Iris pigment epithelial cell (primary cell): ENCODE data around the gene FKBP6.
"Not testable (repeated sequence)": the region's sequence is repeated elsewhere in the genome, so short reads cannot be mapped to it uniquely, and the experiment has no call there.

Experiments
- DNase-seq: peaks from one replicate; pipeline ENCODE4 v3.0.0-alpha.2; 2011; ENCODE audit warnings: low read depth

Gene FKBP6, protein sequence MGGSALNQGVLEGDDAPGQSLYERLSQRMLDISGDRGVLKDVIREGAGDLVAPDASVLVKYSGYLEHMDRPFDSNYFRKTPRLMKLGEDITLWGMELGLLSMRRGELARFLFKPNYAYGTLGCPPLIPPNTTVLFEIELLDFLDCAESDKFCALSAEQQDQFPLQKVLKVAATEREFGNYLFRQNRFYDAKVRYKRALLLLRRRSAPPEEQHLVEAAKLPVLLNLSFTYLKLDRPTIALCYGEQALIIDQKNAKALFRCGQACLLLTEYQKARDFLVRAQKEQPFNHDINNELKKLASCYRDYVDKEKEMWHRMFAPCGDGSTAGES

DNA sequence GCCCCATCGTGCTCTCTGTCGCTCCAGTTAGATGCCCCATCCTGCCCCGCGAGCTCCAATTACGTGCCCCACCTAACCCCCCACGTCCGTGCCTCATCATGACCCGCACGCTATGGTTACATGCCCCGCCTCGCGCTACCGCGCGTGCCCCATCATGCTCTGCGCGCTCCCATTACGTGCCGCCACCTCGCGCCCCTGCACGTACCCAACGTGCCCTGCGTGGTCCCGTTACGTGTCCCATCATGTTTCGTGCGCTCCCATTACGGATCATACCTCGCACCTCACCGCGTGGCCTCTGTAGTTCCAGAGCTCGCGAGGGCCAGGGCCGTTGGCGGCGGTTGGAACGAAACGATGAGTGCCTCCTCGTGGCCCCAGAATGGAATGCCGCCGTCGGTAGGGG, at the start of gene FKBP6, which contains the start of gene TRIM50:
FKBP6 (plus strand) TSS at position 240 of the 400 bp plus-strand sequence. CDS start 268 bp downstream, outside the sequence.
TRIM50 (minus strand) TSS at position 161 of the 400 bp plus-strand sequence. CDS start 3,295 bp downstream, outside the sequence.
- not testable (repeated sequence) for DNase-seq

DNA sequence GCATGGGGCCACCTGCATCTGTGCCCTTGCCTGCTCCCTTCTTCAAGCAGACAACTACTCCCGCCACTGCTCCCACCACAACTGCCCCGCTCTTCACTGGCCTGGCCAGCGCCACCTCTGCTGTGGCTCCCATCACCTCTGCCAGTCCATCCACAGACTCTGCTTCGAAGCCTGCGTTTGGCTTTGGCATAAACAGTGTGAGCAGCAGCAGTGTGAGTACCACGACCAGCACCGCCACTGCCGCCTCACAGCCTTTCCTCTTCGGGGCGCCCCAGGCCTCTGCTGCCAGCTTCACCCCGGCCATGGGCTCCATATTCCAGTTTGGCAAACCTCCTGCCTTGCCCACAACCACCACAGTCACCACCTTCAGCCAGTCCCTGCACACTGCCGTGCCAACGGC, 30.7 kb upstream of the FKBP6 start:
- DNase-seq = not testable (repeated sequence)

DNA sequence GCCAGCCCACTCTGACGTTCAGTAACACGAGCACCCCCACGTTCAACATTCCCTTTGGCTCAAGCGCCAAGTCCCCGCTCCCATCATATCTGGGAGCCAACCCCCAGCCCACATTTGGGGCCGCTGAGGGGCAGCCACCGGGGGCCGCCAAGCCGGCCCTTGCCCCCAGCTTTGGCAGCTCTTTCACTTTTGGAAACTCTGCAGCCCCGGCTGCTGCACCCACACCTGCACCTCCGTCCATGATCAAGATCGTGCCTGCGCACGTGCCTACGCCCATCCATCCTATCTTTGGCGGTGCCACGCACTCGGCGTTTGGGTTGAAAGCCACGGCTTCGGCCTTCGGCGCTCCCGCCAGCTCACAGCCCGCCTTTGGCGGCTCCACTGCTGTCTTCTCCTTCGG, 30.3 kb upstream of the FKBP6 start:
- not testable (repeated sequence) for DNase-seq

DNA sequence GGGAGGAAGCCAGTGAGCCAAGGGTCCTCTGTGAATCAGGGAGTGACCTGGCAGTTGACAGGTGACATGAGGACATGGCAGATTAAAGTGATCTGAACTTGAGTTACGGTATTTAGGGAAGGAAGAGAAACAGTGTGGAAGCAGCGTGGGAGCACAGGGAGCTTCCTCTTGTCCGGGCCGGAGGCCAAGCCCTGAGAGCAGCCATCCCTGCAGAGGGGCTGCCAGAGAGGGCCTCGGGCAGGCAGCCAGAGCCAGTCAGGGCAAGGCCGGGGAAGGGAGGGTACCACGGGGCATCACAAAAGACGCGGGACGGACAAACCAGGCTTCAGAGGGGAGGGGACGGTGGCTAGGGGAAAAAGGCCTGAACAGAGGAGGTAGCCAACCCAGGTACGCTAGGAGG, 28.1 kb upstream of the FKBP6 start:
- DNase-seq = not testable (repeated sequence)

DNA sequence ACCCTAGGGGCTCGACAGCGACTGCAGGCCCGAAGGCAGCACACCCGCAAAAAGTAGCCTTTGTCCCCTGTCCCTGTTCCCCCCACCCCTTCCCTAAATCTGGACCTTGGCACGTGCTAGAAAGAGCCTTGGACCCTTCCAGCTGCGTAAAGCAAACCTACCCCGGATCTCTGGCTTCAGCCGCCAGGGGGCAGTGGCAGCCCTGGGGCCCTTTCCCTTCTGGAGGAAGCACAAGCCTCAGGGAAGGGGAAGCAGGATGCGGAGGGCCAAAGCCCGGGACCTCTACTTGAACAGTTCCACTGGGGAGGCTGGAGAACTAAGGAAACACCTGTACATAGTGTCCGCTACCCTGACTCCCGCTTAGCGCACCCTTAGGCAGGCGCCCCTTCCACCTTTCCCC, 26.9 kb upstream of the FKBP6 start:
- DNase-seq = not testable (repeated sequence)

DNA sequence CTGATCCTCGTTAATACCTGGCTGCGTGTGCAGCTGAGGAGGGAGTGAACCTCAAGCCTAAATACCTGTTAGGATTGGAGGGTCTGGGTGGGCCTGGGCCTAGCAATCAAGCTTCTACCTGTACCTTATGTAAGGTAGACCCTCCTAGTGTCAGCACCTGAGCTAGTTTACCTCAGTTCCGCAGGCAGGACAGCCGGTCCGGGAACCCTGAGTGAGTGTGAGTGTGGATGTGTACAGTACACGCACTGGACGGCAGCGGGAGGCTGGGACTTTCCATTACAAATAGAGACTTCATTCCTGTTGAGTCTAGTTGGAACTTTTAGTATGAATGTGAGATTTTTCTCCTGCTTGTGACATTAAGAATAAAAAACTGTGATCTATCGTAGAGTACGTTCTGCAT, 25.1 kb upstream of the FKBP6 start:
- not testable (repeated sequence) for DNase-seq

DNA sequence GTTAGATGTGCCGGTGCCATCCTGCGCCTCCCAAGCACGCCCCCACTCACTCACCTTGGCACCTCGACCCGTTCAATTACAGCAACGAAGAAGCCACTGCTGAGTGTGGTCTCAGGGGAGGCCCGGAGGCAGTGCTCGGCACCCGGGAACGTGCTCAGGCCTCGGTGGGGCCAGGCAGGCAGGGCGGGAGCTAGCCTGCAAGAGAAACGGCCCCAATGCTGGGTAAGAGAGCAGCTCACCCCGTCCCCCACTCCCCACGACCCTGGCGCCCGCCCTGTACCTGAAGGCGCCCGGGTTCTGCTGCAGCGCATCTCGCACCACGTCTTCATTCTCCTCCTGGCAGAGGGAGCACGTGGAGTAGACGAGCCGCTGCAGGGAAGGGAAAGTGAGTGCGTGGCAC, 24.4 kb upstream of the FKBP6 start:
- DNase-seq = no peak

DNA sequence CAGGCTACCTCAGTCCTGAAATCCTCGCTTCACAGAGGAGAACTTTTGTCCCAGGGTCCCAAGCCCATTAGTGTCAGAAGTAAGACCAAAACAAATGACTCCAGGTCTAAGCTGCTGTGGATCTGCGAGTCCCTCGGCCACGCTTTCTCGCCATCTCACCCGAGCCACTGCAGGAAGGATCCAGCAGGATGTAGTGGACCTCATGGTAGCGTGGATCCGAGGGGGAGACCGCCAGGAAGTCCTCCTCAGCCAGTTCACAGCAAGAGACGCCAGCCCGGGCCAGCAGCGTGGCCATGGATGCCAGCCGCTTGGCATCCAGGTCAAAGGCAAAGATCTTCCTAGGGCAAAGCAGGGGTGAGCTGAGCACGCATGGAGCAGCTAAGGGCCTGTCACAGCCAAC, 23.9 kb upstream of the FKBP6 start:
- DNase-seq = no peak

DNA sequence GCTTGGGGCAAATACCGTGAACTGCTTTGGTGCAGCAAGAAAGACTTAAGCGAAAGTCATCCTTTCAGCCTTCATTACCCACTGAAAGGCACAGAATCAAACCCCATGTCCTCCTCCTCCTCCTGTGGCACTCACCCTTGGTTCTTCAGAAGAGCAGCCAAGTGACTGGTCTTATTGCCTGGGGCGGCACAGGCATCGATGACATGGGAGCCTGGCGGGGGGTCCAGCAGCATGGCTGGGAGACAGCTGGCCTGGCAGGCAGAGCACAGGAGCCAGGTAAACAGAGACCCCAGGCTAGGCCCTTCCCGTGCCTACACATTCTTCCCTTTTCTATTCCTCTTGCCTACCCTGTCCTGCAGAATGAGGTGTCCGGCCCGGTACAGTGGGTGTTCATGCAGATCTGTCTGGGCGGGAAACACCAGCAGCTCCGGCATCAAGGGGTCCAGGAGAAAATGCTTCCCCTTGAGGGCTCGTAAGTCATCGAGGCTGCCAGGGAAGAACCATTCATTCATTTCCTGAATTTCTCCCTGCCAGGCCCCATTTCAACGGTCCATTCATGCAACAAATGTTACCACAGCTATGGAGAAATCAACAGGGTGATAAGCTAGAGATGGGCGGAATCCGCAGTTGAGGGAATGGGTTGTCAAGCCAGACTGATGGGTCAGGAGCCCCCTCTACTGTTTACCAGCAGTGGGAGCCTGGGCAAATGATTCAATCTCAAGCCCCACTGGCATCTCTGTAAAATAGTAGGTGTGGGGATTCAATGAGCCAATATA, 23.2 kb upstream of the FKBP6 start:
- peak; percentile 6 for DNase-seq

DNA sequence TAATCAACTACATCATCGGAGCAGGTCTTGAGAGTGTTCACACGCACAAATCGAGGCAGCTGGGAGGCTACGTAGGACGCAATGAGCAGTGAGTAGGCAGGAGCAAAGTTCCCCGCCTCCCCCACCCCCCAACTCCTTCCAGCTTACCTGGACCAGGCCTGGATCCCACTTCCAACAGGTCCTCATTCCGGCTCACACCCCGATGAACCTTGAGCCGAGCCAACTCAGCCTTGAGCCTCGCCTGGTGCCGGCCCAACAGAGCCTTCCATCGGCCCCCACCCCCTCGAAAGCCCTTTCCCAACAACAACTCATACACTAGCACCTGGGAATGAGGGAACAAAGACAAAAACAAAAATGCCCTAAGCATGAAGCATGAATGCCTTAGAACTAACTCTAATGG, 20.5 kb upstream of the FKBP6 start:
- no peak for DNase-seq

DNA sequence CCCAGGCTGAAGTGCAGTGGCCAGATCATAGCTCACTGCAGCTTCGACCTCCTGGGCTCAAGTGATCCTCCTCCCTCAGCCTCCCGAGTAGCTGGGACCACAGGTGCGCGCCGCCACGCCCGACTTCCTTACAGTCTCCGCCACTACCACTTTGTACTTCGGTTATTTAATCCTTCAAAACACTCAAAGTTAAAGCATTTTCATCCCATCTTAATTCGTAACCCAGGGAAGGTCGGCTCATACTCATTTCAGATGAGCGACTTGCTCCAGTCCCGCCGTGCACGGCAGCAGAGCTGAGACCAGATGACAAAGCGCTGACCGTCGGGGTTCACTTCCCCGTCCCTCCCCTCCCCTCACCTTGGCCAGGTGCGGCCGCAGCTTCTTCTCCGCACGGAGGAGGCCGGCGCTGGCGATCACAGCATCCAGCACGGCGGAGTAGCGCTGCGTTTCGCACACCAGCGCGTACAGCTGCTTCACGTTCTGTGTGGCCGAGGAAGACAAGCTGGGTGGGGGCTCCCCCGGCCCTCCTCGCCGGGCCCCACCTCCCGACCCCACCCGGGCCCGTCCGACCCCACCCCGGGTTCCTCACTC, 19.8 kb upstream of the FKBP6 start:
- peak; percentile 5 for DNase-seq

DNA sequence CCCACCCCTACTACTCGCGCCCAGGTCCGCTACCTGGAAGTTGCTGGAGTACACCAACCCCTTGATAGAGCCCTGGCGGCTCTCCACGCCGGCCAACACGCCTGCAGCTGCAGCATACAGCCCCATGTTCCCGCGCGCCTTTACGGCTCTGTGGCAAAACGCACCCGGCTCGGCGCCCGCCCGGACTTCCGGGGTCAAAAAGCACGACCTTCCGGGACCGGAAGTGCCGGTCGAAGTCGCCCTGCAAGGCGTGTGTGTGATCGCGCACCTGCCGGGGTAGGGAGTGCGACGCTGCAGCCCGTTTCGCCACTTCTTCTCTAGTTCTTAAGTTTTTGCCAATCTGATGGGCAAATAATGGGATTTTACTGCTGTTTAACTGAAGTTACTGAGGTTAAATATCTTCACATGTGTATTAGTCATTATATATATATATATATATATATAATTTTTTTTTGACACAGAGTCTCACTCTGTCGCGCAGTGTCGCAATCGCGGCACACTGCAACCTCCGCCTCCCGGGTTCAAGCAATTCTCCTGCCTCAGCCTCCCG, 19.2 kb upstream of the FKBP6 start, which contains the start of gene NSUN5:
NSUN5 (minus strand) TSS at position 162 of the 550 bp plus-strand sequence; CDS start at position 126, 36 bp downstream.
- peak; percentile 65 for DNase-seq

DNA sequence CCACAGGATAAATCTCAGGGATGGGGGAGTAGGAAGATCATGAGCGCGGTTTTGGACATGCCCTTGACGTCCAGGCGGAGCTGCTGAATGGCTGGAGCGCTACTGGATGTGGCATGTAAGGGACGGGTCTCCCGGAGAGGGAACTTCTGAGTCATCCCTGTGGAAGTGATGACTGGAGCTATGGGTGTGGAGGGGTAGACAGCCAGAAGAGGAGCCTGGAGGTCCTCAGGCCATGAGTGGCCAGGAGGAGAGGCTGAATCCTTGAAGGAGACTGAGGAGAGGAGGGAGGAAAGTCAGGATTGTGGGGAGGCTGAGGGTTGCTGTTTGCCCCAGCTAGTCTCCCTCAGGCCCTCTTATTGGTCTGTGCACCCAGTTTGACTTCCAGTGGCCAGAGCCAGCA, 16.5 kb upstream of the FKBP6 start:
- not testable (repeated sequence) for DNase-seq

DNA sequence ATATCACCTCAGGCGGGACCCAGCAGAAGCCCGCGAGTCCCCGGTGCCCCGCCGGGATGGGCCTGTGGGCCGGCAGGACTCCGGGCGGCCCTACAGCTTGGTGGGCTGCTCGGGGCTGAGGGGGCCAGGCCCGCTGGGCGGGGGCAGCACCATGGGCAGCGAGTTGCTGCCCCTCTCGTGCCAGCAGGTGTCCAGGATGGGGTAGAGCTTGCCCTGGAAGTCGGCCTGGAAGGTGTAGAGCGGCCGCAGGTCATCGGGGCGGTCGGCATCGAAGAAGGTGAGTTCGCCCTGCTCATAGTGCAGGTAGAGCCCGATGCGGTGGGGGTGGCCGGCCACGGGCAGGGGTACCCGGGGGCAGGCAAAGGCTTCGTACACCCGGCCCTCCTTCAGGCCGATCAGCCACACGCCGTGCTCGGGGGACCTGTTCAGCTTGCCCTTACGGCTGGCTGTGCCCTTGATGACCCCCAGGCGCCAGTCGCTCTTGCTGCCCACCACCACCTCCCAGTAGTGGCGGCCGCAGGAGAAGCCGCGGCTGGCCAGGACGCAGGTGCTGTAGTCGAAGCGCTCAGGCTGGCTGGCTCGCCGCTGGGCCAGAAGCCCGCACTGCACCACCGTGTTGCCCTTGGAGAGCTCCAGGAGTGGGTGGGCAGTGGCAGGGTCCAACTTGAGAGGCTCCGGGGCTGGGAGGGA, 15.0 kb upstream of the FKBP6 start:
- no peak for DNase-seq

DNA sequence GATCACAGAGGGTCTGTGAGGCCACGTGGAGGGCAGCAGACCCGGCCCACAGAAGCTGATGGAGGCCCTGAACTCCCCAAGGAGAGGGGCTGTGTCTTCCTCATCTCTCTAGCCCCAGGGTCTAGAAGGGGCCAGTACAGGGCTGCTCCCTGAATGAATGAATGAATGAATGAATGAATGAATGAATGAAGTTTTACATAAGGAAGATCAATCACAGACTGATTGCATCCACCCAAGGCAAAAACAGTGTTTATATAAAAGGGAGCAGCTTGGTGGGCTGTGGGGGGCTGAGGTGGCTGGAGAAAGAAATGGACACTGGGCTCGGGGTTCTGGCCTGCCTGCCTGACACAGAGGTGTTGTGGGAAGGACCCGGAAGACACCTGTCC, 14.4 kb upstream of the FKBP6 start:
- no peak for DNase-seq

DNA sequence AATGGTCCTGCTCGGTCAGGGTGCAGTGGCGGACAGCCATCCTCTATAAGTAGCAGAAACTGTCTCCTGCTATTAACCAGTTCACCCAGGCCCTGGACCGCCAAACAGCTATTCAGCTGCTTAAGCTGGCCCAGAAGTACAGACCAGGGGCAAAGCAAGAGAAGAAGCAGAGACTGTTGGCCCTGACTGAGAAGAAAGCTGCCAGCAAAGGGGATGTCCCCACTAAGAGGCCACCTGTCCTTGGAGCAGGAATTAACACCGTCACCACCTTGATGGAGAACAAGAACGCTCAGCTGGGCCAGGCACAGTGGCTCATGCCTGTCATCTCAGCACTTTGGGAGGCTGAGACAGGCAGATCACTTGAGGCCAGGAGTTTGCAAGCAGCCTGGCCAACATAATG, 13.7 kb upstream of the FKBP6 start:
- DNase-seq = no peak

DNA sequence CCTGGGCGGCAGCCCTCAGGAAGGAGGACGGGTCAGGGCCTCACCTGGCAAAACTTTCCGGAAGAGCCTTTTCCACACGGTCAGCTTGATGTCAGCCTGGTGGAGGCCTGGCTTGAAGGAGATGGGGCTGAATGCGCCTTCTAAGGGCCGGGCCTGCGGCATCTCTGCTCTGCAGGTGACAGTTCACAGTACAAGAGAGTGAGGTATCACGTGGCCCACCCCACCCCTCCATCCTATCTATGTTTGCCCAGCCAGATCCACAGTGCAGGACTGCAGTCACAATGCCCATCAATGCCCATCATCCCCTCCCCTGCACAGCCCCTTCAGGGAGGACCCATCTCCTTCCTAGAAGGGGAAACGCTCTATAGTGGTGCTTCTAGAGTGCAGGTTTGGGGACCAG, 11.4 kb upstream of the FKBP6 start:
- DNase-seq = no peak

DNA sequence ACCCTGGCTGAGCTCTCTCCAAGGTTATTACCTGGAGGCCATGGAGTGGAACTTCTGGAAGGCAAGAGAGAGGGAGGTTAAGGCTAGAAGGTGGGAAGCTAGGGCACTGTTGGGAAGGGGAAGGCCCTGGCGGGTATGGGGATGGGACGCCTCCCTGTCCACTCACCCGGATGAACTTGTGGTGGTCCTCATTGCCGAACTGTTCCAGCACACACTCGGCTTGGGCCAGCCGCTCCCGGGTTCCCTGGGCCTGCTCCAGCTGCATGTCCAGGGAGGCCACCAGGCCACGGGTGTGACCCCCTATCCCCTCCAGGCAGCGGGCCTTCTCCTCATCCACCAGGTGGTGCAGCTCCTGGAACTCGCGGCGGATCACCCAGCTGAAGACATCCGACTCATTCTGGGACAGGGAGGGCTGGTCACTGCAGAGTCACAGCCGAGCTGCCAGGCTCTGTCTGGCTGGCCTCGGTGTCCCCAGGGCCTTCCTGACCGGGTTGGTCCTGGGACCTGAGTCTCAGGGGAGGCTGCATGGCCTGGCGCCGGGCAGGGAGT, 9.2 kb upstream of the FKBP6 start:
- not testable (repeated sequence) for DNase-seq

DNA sequence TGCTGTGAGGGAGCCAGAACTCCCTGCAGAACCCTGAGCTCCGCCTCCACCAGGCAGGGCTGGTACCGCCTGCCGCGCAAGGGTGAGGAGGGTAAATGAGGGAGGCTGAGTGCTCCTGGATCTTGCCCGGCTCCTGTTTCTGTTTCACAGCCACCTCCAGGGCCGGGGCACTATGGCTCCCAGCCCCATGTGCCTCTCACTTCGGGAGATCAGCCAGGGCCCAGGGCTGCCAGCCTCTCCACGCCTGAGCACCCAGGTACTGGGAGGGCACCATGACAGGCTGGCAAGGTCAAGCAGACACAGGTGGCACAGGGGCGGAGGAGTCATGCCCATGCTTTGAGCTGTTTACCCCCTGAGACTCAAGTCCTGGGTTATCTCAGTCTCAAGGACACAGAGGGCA, 8.4 kb upstream of the FKBP6 start:
- DNase-seq = not testable (repeated sequence)

DNA sequence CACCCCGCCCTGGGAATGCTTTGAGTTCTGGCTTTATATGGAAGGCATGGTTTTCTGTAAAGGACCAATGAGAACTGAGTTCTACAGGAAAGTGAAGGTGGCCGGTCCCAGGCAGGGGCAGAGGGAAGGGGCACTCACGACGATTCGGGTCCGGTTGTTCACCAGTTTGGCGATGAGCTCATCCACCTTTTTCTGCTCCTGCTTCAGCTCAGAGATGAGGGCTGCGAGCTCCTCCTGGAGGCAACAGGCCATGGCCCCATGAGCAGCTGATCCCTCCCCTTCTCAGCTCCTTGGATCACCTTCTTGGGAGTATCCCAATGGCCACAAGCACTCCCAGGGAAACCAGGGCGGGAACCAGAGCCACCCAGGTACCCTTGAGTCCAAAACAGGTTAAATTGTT, 8.0 kb upstream of the FKBP6 start:
- not testable (repeated sequence) for DNase-seq

DNA sequence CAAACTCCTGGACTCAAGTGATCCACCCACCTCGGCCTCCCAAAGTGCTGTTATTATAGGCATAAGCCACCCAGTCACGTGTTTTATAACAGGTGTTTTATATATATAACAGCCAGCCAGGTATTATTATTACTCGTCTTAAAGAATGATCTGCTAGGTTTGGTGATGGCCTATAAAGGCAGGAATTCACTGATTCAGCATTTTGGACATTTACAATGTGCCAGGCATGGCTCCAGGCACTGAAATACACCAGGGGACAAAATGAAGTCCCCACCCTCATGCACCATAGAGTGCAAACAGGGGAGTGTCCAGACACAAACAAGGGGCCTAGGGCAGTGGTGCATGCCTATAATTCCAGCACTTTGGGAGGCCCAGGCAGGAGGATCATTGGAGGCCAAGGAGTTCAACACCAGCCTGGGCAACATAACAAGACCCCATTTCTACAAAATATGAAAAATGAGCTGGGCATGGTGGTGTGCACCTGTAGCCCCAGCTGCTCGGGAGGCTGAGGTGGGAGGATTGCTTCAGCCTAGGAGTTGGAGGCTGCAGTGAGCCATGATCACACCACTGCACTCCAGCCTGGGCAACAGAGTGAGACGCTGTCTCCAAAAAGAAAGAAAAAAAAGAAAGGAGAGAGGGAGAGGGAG, 4.4 kb upstream of the FKBP6 start:
- not testable (repeated sequence) for DNase-seq
